PFSK-1 (cell line): ENCODE results near the gene MYO1E.

Experiments
- FOXP2 ChIP-seq: optimal IDR thresholded peaks from 2 replicates; pipeline ENCODE3; 2011; ENCODE audit warnings: borderline replicate concordance, control low read depth, inconsistent platforms; ENCODE audit not compliant: insufficient read depth; ENCODE audit errors: extremely low read length, extremely low read depth
- POLR2AphosphoS5 ChIP-seq: IDR thresholded peaks from 2 replicates; pipeline ENCODE4 v1.6.1; 2012; ENCODE audit warnings: low read depth, mild to moderate bottlenecking, control low read depth, low read length, moderate library complexity
- REST ChIP-seq, 2 experiments: IDR thresholded peaks; 2 replicates each; pipeline versions ENCODE4 v1.6.1 to v1.8.0; 2011 to 2012; ENCODE audit warnings: low read depth in 2 of 2, low read length in 2 of 2, control low read depth in 1 of 2, inconsistent platforms in 1 of 2, mild to moderate bottlenecking in 1 of 2, moderate library complexity in 1 of 2; ENCODE audit not compliant: insufficient read depth in 1 of 2
- SIN3A ChIP-seq: IDR thresholded peaks from 2 replicates; pipeline ENCODE4 v1.6.1; 2012; ENCODE audit warnings: mild to moderate bottlenecking, low read length, moderate library complexity, borderline replicate concordance; ENCODE audit not compliant: insufficient read depth
- TAF1 ChIP-seq: IDR thresholded peaks from 2 replicates; pipeline ENCODE4 v1.6.1; 2012; ENCODE audit warnings: low read length, control low read depth, borderline replicate concordance; ENCODE audit not compliant: insufficient read depth

Gene MYO1E

GRCh38 chr15:59289574-59289973 is 83.1 kb downstream of the MYO1E start:
- TF ChIP-seq REST (IDR thresholded peaks at IDR 0.05; ENCODE audit: insufficient read depth in 1 of 2, low read depth in 2 of 2, low read length in 2 of 2) (no peak), FOXP2 (no peak), POLR2AphosphoS5 (no peak), TAF1 (no peak), SIN3A (no peak)

- TF ChIP-seq FOXP2, result no peak
- no peak for TF ChIP-seq TAF1
- TF ChIP-seq SIN3A, result no peak
- TF ChIP-seq REST (IDR thresholded peaks at IDR 0.05; ENCODE audit: insufficient read depth in 1 of 2, low read depth in 2 of 2, low read length in 2 of 2), result no peak
- no peak for TF ChIP-seq POLR2AphosphoS5
Measured at GRCh38 chr15:59283717-59284391, 88.8 kb downstream of the MYO1E start.

- TF ChIP-seq REST (IDR thresholded peaks at IDR 0.05; ENCODE audit: insufficient read depth in 1 of 2, low read depth in 2 of 2, low read length in 2 of 2), result no peak
Measured at GRCh38 chr15:59282515-59283337, 89.9 kb downstream of the MYO1E start.

GRCh38 chr15:59281699-59282098 is 91.0 kb downstream of the MYO1E start:
- TF ChIP-seq SIN3A (no peak), POLR2AphosphoS5 (no peak), FOXP2 (no peak), TAF1 (no peak), REST (IDR thresholded peaks at IDR 0.05; ENCODE audit: insufficient read depth in 1 of 2, low read depth in 2 of 2, low read length in 2 of 2) (no peak)
